H1 (cell line): ENCODE results near the gene GDPGP1. TPM values are rescaled to one million over a fixed set of nuclear protein-coding genes. Genes with fewer than 3 reads are reported as not detected.

ENCODE experiments used
- CTCF ChIA-PET: fragments of 300-600 bp; sonication (Branson Sonifier 250); formaldehyde crosslinking; loops from one replicate; lab custom pipeline; 2021; ENCODE audit not compliant: partially characterized antibody; lab: Charles Lee
- POLR2A ChIA-PET: fragments of 300-600 bp; sonication (Branson Sonifier 250); formaldehyde crosslinking; loops from one replicate; lab custom pipeline; 2021; ENCODE audit warnings: inconsistent platforms; ENCODE audit not compliant: partially characterized antibody; lab: Charles Lee
- DNase-seq, 2 experiments: peaks; one replicate each; pipeline versions ENCODE4 v3.0.0 to v3.0.0-alpha.2; 2010 to 2022; ENCODE audit warnings: low spot score in 2 of 2, low read depth in 1 of 2, mixed read lengths in 1 of 2
- FAIRE-seq: peaks from 2 replicates; lab custom pipeline; 2011; peaks lifted over from hg19 to GRCh38; lab: Jason Lieb, UNC
- H2AFZ ChIP-seq: 2 replicates; pipeline ENCODE4 v1.8.1; 2012; ENCODE audit warnings: low read length, inconsistent platforms
- H2AK5ac ChIP-seq: 2 replicates; pipeline ENCODE4 v1.6.1; 2013; ENCODE audit warnings: low read depth, low read length
- H2BK120ac ChIP-seq: replicated peaks from 2 replicates; pipeline ENCODE3; 2013; ENCODE audit warnings: low read depth, low read length, inconsistent platforms
- H2BK12ac ChIP-seq: 2 replicates; pipeline ENCODE4 v1.6.1; 2013; ENCODE audit warnings: low read depth, low read length
- H2BK15ac ChIP-seq: 2 replicates; pipeline ENCODE4 v1.6.1; 2013; ENCODE audit warnings: low read length
- H2BK20ac ChIP-seq: 2 replicates; pipeline ENCODE4 v1.6.1; 2013; ENCODE audit warnings: low read length
- H2BK5ac ChIP-seq: 2 replicates; pipeline ENCODE4 v1.6.1; 2013; ENCODE audit warnings: low read depth, low read length
- H3K14ac ChIP-seq: 2 replicates; pipeline ENCODE4 v1.6.1; 2013; ENCODE audit warnings: inconsistent platforms; ENCODE audit not compliant: insufficient read length
- H3K18ac ChIP-seq: 2 replicates; pipeline ENCODE4 v1.6.1; 2013; ENCODE audit warnings: low read length; ENCODE audit errors: extremely low read depth
- H3K23ac ChIP-seq: 2 replicates; pipeline ENCODE4 v1.6.1; 2013; ENCODE audit warnings: inconsistent platforms; ENCODE audit not compliant: insufficient read length
- H3K23me2 ChIP-seq: 2 replicates; pipeline ENCODE4 v1.6.1; 2013; ENCODE audit warnings: low read depth, low read length
- H3K27ac ChIP-seq: 2 replicates; pipeline ENCODE4 v1.6.1; 2011; ENCODE audit warnings: low read depth, low read length, inconsistent platforms
- H3K27me3 ChIP-seq, 4 experiments: replicated peaks in 1 of 4; 1 replicate in 1 of 4; 2 replicates in 3 of 4; pipeline versions ENCODE4 v1.6.1 to v1.8.1; 2011 to 2013; ENCODE audit warnings: low read length in 3 of 4, mild to moderate bottlenecking in 3 of 4, inconsistent platforms in 2 of 4, mixed read lengths in 2 of 4, moderate library complexity in 1 of 4; ENCODE audit not compliant: control insufficient read depth in 3 of 4, insufficient read depth in 3 of 4; ENCODE audit errors: extremely low read depth in 1 of 4
- H3K36me3 ChIP-seq, 4 experiments: 2 replicates each; pipeline versions ENCODE4 v1.6.1 to v1.8.1; 2011 to 2013; ENCODE audit warnings: mild to moderate bottlenecking in 4 of 4, low read length in 3 of 4, moderate library complexity in 2 of 4, control low read depth in 1 of 4, inconsistent platforms in 1 of 4; ENCODE audit not compliant: insufficient read depth in 4 of 4, control insufficient read depth in 2 of 4
- H3K4ac ChIP-seq: replicated peaks from 2 replicates; pipeline ENCODE3; 2013; ENCODE audit warnings: low read length, low read depth, mixed read lengths, inconsistent platforms; ENCODE audit not compliant: insufficient read length
- H3K4me1 ChIP-seq, 4 experiments: replicated peaks in 1 of 4; 1 replicate in 1 of 4; 2 replicates in 3 of 4; pipeline versions ENCODE4 v1.6.1 to v1.8.1; 2011 to 2013; ENCODE audit warnings: low read length in 3 of 4, inconsistent platforms in 2 of 4, mixed read lengths in 1 of 4; ENCODE audit not compliant: insufficient read depth in 4 of 4, control insufficient read depth in 3 of 4
- H3K4me2 ChIP-seq, 2 experiments: 2 replicates each; pipeline versions ENCODE4 v1.6.1 to v1.8.1; 2011 to 2013; ENCODE audit warnings: low read depth in 2 of 2, low read length in 2 of 2, control low read depth in 1 of 2, inconsistent platforms in 1 of 2, mild to moderate bottlenecking in 1 of 2; ENCODE audit not compliant: insufficient read depth in 1 of 2
- H3K4me3 ChIP-seq, 4 experiments: fragments of 200-600, 300-600 bp in 1 of 4; sonication (generic), shearing (Covaris generic), sonication (Bioruptor Twin) in 1 of 4; 2 replicates each; pipeline versions ENCODE4 v1.5.1 to v1.8.1; 2011 to 2016; ENCODE audit warnings: low read length in 4 of 4, low read depth in 3 of 4, control low read depth in 2 of 4, inconsistent platforms in 2 of 4, mild to moderate bottlenecking in 2 of 4, mixed read lengths in 1 of 4, moderate library complexity in 1 of 4; ENCODE audit not compliant: insufficient read depth in 2 of 4; ENCODE audit errors: extremely low read depth in 1 of 4
- H3K56ac ChIP-seq: replicated peaks from 2 replicates; pipeline ENCODE3; 2013; ENCODE audit warnings: low read depth, mild to moderate bottlenecking, mixed read lengths, low read length, inconsistent platforms; ENCODE audit not compliant: insufficient read length
- H3K79me1 ChIP-seq: 2 replicates; pipeline ENCODE4 v1.6.1; 2013; ENCODE audit warnings: low read depth, low read length, control low read depth
- H3K79me2 ChIP-seq, 2 experiments: 2 replicates each; pipeline versions ENCODE4 v1.6.1 to v1.8.1; 2012 to 2013; ENCODE audit warnings: low read length in 2 of 2, mild to moderate bottlenecking in 2 of 2, inconsistent platforms in 1 of 2; ENCODE audit not compliant: insufficient read depth in 2 of 2, control insufficient read depth in 1 of 2
- H3K9ac ChIP-seq, 4 experiments: replicated peaks in 1 of 4; 1 replicate in 1 of 4; 2 replicates in 3 of 4; pipeline versions ENCODE4 v1.6.1 to v1.8.1; 2011 to 2013; ENCODE audit warnings: low read depth in 3 of 4, low read length in 3 of 4, control low read depth in 2 of 4, mild to moderate bottlenecking in 2 of 4, moderate library complexity in 2 of 4, inconsistent platforms in 1 of 4; ENCODE audit errors: extremely low read depth in 1 of 4
- H3K9me3 ChIP-seq, 2 experiments: 2 replicates each; pipeline versions ENCODE4 v1.6.1 to v1.8.1; 2012 to 2013; ENCODE audit warnings: mild to moderate bottlenecking in 2 of 2, moderate library complexity in 2 of 2, control low read depth in 1 of 2, inconsistent platforms in 1 of 2, low read depth in 1 of 2, low read length in 1 of 2, mixed read lengths in 1 of 2; ENCODE audit not compliant: insufficient read depth in 2 of 2
- H4K20me1 ChIP-seq, 2 experiments: replicated peaks in 1 of 2; 2 replicates each; pipeline versions ENCODE3 to v1.8.1; 2011 to 2013; ENCODE audit warnings: inconsistent platforms in 2 of 2, low read length in 2 of 2, mild to moderate bottlenecking in 1 of 2; ENCODE audit not compliant: insufficient read depth in 2 of 2, control insufficient read depth in 1 of 2
- H4K5ac ChIP-seq: 2 replicates; pipeline ENCODE4 v1.6.1; 2013; ENCODE audit warnings: low read length, low read depth, mixed read lengths, inconsistent platforms; ENCODE audit not compliant: insufficient read length
- H4K8ac ChIP-seq: 2 replicates; pipeline ENCODE4 v1.8.0; 2013; ENCODE audit warnings: mild to moderate bottlenecking, moderate library complexity, low read length, inconsistent platforms; ENCODE audit not compliant: insufficient read depth; ENCODE audit errors: extremely low read depth
- H4K91ac ChIP-seq: replicated peaks from 2 replicates; pipeline ENCODE3; 2013; ENCODE audit warnings: low read length, mixed read lengths, inconsistent platforms; ENCODE audit not compliant: insufficient read length
- BCL11A ChIP-seq, 2 experiments: IDR thresholded peaks; one replicate each; pipeline ENCODE4 v1.6.1; 2011; ENCODE audit warnings: low read depth in 2 of 2, low read length in 2 of 2, mild to moderate bottlenecking in 2 of 2
- BRCA1 ChIP-seq: IDR thresholded peaks from 2 replicates; pipeline ENCODE4 v1.6.1; 2012; ENCODE audit warnings: low read depth, low read length, improper control_type of control experiment
- JUND ChIP-seq: IDR thresholded peaks from 2 replicates; pipeline ENCODE4 v1.6.1; 2011; ENCODE audit warnings: mild to moderate bottlenecking, improper control_type of control experiment, low read length
- KDM4A ChIP-seq: IDR thresholded peaks from one replicate; pipeline ENCODE4 v1.7.1; 2012; ENCODE audit warnings: low read depth, mild to moderate bottlenecking, moderate library complexity, low read length, inconsistent platforms; ENCODE audit not compliant: severe bottlenecking
- KDM5A ChIP-seq: fragments of 200-600 bp; IDR thresholded peaks from 2 replicates; pipeline ENCODE4 v1.7.1; 2012; ENCODE audit warnings: mild to moderate bottlenecking, low read length, inconsistent platforms, mixed read lengths
- RFX5 ChIP-seq: IDR thresholded peaks from 2 replicates; pipeline ENCODE4 v1.6.1; 2011; ENCODE audit warnings: low read depth, low read length, improper control_type of control experiment, borderline replicate concordance
- SAP30 ChIP-seq: fragments of 300-600 bp; sonication (generic); IDR thresholded peaks from 2 replicates; pipeline ENCODE4 v1.7.1; 2012; ENCODE audit warnings: low read length, moderate library complexity, mild to moderate bottlenecking, inconsistent platforms; ENCODE audit not compliant: insufficient read depth, insufficient replicate concordance
- SIX5 ChIP-seq: IDR thresholded peaks from 2 replicates; pipeline ENCODE4 v1.6.1; 2011; ENCODE audit warnings: mild to moderate bottlenecking, low read depth, low read length
- SP4 ChIP-seq: IDR thresholded peaks from 2 replicates; pipeline ENCODE4 v1.6.1; 2012; ENCODE audit warnings: low read length, inconsistent platforms
- SUZ12 ChIP-seq: fragments of 200-600 bp; sonication (generic); IDR thresholded peaks from 2 replicates; pipeline ENCODE4 v1.6.1; 2012; ENCODE audit warnings: mild to moderate bottlenecking, inconsistent platforms, low read length, moderate library complexity, mixed read lengths
- USF2 ChIP-seq: IDR thresholded peaks from 2 replicates; pipeline ENCODE4 v1.6.1; 2011; ENCODE audit warnings: low read length, improper control_type of control experiment
- WGBS, 2 experiments: shearing (Covaris generic) in 1 of 2; methylation state at CpG; one replicate each; pipeline versions ENCODE4 v1.1.6 to v1.1.7; 2013 to 2015; ENCODE audit warnings: low lambda C conversion rate in 2 of 2, mixed read lengths in 2 of 2, inconsistent platforms in 1 of 2, low coverage in 1 of 2, missing lambda C conversion rate in 1 of 2; ENCODE audit not compliant: insufficient replicate concordance in 2 of 2, insufficient coverage in 1 of 2, insufficient read length in 1 of 2; ENCODE audit errors: extremely low coverage in 1 of 2, missing lambda C conversion rate in 1 of 2; 5-methylcytosine and 5-hydroxymethylcytosine counted together
- polyA plus RNA-seq, 7 experiments: library from polyadenylated mRNA; depleted of rRNA in 3 of 7; stranded (reverse) in 5 of 7; unstranded in 2 of 7; fragments of >200 nt in 5 of 7; fragments of 200-250 nt in 2 of 7; gene quantifications; 1 replicate in 5 of 7; 2 replicates in 1 of 7; 4 replicates in 1 of 7; pipeline versions ENCODE4 v1.2.1 to v1.2.3, GENCODE V29; 2011 to 2013; ENCODE audit warnings: missing spikeins in 2 of 7, mixed read lengths in 2 of 7
- total RNA-seq: library from RNA; stranded (reverse); fragmentation: NEBNext Ultra II Directional; extraction: Animal tissue kit (Norgen Biotek cat#: 25700); gene quantifications from 2 replicates; pipeline ENCODE4 v1.2.1, GENCODE V29; 2021

GDPGP1 gene
- total and polyA plus RNA-seq, 2 of the 8 experiments (the other 6 are each of a cell fraction or from before 2014, with no cell fraction given): 1.8 to 5.6 TPM

- Histone ChIP-seq H3K36me3 (no peaks in the 10 kb centered on the region), H2AFZ (no peak overlapping the region), H4K5ac (no peak overlapping the region), H3K4me1 (peaks cover 0 to 8% (median 4%) of the 10 kb centered on the region in 4 experiments; a peak in 5 of 7 replicates), H2BK5ac (no peak overlapping the region), H3K23ac (no peak overlapping the region), H3K14ac (no peak overlapping the region), H3K27me3 (no peaks in the 10 kb centered on the region), H4K20me1 (peaks cover 0 to 2% of the 10 kb centered on the region in 2 experiments), H3K4me2 (no peak overlapping the region), H2BK12ac (no peak overlapping the region), H2BK20ac (no peak overlapping the region), H3K23me2 (peaks cover 2% of the 10 kb centered on the region; the same call in 1 of the 2 replicates), H3K4me3 (no peak overlapping the region), H3K4ac (no peak overlapping the region), H2AK5ac (no peak overlapping the region), H2BK15ac (no peak overlapping the region), H3K9ac (no peak overlapping the region), H4K8ac (no peak overlapping the region), H3K79me2 (no peaks in the 10 kb centered on the region), H3K79me1 (peaks cover 3% of the 10 kb centered on the region; the same call in 1 of the 2 replicates), H2BK120ac (no peak overlapping the region), H3K56ac (no peak overlapping the region), H3K9me3 (no peaks in the 10 kb centered on the region), H3K18ac (no peak overlapping the region), H3K27ac (no peak overlapping the region), H4K91ac (no peak overlapping the region)
- CTCF ChIA-PET: interaction anchor here (1.0 to 1.6 kb wide), 4 partner anchors 20 to 105 kb away, joined by 3 read pairs; no protein-coding TSS in a partner anchor
- no peak for DNase-seq
- no peak for FAIRE-seq
- 92% methylated on average over 2 of the region's 2 CpGs; no CpG with 5 or more reads in 1 of the 2 experiments for WGBS, 2 experiments
- POLR2A ChIA-PET: no interaction called here
- TF ChIP-seq SAP30 (no peak), USF2 (no peak), KDM4A (no peak), SUZ12 (no peak), JUND (no peak), RFX5 (no peak), BRCA1 (no peak), SIX5 (no peak), BCL11A (IDR thresholded peaks at IDR 0.05; ENCODE audit: low read depth in 2 of 2, low read length in 2 of 2) (no peak), KDM5A (no peak), SP4 (no peak)
Measured at GRCh38 chr15:90194655-90195054, 39.4 kb upstream of the GDPGP1 start.
